BJ (cell line): ENCODE measurements around the gene DNAH1. TPM values are rescaled to one million over a fixed set of nuclear protein-coding genes. Genes with fewer than 3 reads are reported as not detected.
A peak's percentile ranks its signal among the peaks of the same experiment; 100 is the strongest.
"Not testable (repeated sequence)": the region's sequence is repeated elsewhere in the genome, so short reads cannot be mapped to it uniquely, and the experiment has no call there.

ENCODE experiments used
- CTCF ChIA-PET: fragments of 350-600 bp; formaldehyde crosslinking; extraction: SDS; loops from one replicate; lab custom pipeline; 2021; ENCODE audit warnings: antibody characterized with exemption, inconsistent platforms; lab: Yijun Ruan, JAX
- POLR2A ChIA-PET: fragments of 300-600 bp; sonication (Branson Sonifier 250); formaldehyde crosslinking; extraction: SDS; loops from one replicate; lab custom pipeline; 2021; ENCODE audit warnings: antibody characterized with exemption; lab: Charles Lee
- DNase-seq: peaks from one replicate; pipeline ENCODE4 v3.0.0-alpha.2; 2011; ENCODE audit warnings: low read depth
- H3K27me3 ChIP-seq: 2 replicates; pipeline ENCODE4 v1.6.0; 2011; ENCODE audit warnings: low read length; ENCODE audit not compliant: control insufficient read depth, insufficient read depth
- H3K36me3 ChIP-seq: 2 replicates; pipeline ENCODE4 v1.5.1; 2011; ENCODE audit warnings: low read length; ENCODE audit not compliant: control insufficient read depth, insufficient read depth
- H3K4me3 ChIP-seq: 2 replicates; pipeline ENCODE4 v1.5.1; 2011; ENCODE audit warnings: low read depth, mild to moderate bottlenecking, control low read depth, low read length
- polyA plus RNA-seq: library from polyadenylated mRNA; depleted of rRNA; stranded (reverse); fragments of >200 nt; gene quantifications from 2 replicates; pipeline ENCODE4 v1.2.3, GENCODE V29; 2011
- TF ChIP-seq, protein P1 (sequence below): IDR thresholded peaks from 2 replicates; pipeline ENCODE4 v1.5.1; 2011; ENCODE audit warnings: low read depth, mild to moderate bottlenecking, control low read depth, inconsistent platforms, low read length, moderate library complexity; ENCODE audit not compliant: insufficient read depth

Gene DNAH1
- polyA plus RNA-seq, 1 experiment = 4.8 TPM

DNA sequence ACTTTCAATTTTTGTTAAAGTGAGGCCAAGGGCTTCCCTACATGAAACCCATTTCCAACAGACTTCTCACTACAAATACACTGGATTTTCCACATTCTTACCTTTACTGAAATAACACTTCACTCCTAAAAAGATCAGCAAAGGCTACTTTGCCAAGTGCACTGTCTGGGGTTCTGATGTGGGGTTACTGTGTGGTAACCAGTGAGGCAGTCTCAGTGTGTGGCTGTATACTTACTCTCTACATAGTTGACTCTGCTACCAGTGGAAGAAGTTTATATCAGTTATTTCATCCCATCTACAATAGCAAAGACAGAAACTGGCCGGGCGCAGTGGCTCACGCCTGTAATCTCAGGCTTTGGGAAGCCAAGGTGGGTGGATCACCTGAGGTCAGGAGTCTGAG, 43.3 kb upstream of the DNAH1 start:
- ChIA-PET POLR2A (no interaction called here), CTCF (no interaction called here)
- Histone ChIP-seq H3K36me3 (peaks cover 10% of the 10 kb centered on the region), H3K27me3 (no peaks in the 10 kb centered on the region), H3K4me3 (no peak overlapping the region)
- TF ChIP-seq, protein P1, sequence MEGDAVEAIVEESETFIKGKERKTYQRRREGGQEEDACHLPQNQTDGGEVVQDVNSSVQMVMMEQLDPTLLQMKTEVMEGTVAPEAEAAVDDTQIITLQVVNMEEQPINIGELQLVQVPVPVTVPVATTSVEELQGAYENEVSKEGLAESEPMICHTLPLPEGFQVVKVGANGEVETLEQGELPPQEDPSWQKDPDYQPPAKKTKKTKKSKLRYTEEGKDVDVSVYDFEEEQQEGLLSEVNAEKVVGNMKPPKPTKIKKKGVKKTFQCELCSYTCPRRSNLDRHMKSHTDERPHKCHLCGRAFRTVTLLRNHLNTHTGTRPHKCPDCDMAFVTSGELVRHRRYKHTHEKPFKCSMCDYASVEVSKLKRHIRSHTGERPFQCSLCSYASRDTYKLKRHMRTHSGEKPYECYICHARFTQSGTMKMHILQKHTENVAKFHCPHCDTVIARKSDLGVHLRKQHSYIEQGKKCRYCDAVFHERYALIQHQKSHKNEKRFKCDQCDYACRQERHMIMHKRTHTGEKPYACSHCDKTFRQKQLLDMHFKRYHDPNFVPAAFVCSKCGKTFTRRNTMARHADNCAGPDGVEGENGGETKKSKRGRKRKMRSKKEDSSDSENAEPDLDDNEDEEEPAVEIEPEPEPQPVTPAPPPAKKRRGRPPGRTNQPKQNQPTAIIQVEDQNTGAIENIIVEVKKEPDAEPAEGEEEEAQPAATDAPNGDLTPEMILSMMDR = no peak
- no peak for DNase-seq

DNA sequence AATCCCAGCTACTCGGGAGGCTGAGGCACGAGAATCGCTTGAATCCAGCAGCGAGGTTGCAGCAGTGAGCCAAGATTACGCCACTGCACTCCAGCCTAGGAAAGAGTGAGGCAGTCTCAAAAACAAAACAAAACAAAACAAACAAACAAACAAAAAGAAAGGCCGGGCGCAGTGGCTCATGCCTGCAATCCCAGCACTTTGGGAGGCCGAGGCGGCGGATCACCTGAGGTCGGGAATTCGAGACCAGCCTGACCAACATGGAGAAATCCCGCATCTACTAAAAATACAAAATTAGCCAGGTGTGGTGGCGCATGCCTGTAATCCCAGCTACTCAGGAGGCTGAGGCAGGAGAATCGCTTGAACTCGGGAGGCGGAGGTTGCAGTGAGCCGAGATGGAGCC, 41.3 kb upstream of the DNAH1 start:
- CTCF ChIA-PET, H3K36me3 ChIP-seq, POLR2A ChIA-PET, H3K27me3 ChIP-seq, DNase-seq, H3K4me3 ChIP-seq: not testable (repeated sequence)

DNA sequence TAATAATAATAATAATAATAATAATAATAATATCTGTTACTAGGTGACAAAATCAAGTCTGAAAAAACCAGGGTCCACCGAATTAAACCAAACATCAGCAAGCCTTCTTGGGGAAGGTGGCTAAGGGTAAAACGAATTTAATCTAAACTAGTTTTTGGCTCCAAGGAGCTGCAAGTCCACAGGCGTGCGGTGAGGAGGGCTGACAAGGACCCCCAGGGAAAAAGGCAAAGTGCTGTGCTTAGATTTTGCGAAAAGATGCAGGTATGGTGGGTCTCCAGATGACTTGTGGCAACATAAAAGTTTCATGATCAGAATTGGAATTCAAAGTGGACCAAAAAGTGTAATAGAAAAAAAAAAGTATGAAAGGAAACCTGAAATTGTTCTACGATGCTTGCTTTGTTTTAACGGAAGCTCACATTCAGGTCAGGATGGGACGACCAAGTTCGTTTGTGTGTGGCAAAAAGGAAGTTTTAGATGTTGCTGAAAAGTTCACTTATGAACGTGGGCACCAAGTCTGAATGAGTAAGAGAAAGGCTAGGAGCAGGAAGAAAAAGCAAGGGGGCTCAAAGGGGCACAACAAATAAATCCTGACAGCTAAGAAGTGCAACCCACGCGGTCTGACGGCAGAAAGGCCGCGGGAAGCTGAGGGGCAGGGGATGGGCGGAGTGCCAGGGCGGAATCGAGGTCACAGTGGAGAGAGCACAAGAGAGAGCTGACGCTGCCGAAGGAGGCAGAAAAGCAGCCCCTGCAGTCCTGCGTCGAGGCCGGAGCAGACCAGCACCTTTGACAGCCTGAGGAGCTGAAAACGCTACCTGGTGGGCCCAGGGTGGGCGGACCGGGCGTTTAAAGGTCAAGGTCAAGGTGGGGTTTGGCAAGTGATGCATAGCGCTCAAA, 38.8 kb upstream of the DNAH1 start:
- ChIA-PET CTCF (interaction anchor here (1.1 to 2.0 kb wide), 5 partner anchors 18 to 50 kb away, joined by 3 to 5 read pairs (median 4); no protein-coding TSS in a partner anchor), POLR2A (interaction anchor here (0.6 to 2.0 kb wide), 3 partner anchors 11 to 331 kb away, joined by 3 to 19 read pairs (median 4); partner anchors contain the start of gene GLYCTK)
- DNase-seq = no peak
- Histone ChIP-seq H3K4me3 (peak overlapping the region; percentile 68), H3K27me3 (no peaks in the 10 kb centered on the region), H3K36me3 (peaks cover 3% of the 10 kb centered on the region; the same call in 1 of the 2 replicates)
- TF ChIP-seq, protein P1 = no peak

DNA sequence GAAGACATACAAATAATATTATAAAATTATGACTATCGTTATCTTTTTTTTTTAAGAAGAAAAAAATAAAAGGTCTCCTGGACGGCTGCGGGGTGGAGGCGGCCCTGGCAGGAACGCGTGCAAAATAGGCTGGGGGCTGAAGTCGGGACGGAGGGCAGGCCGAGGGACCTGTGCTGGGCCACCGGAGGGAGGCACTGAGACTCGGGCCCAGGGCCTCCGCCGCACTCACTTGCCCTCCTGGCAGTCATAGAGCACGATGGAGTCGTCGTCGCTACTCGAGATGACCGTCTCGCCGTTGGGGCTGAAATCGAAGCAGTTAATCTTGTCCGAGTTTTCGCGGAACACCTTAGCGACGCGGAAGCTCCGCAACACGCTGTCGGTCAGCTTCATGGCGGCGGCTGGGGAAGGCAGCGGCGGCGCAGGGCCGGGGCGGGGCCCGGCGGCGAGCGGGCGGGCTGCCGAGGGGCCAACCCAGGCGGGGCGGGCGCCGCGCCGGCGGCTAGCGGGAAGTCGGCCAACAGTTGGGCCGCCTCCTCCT, 38.1 kb upstream of the DNAH1 start:
- H3K27me3 ChIP-seq = no peaks in the 10 kb centered on the region
- peaks cover 1% of the 10 kb centered on the region; the same call in 1 of the 2 replicates for H3K36me3 ChIP-seq
- peak overlapping the region; percentile 68 for H3K4me3 ChIP-seq
- no peak for DNase-seq
- POLR2A ChIA-PET = interaction anchor here (0.6 to 2.0 kb wide), 5 partner anchors 10 to 332 kb away, joined by 3 to 19 read pairs (median 3); partner anchors contain the start of genes GLYCTK and TWF2
- TF ChIP-seq, protein P1 = peak; percentile 55
- CTCF ChIA-PET = interaction anchor here (0.6 to 1.7 kb wide), 10 partner anchors 9 to 81 kb away, joined by 3 to 6 read pairs (median 4); partner anchors contain the start of genes GLYCTK and TLR9

DNA sequence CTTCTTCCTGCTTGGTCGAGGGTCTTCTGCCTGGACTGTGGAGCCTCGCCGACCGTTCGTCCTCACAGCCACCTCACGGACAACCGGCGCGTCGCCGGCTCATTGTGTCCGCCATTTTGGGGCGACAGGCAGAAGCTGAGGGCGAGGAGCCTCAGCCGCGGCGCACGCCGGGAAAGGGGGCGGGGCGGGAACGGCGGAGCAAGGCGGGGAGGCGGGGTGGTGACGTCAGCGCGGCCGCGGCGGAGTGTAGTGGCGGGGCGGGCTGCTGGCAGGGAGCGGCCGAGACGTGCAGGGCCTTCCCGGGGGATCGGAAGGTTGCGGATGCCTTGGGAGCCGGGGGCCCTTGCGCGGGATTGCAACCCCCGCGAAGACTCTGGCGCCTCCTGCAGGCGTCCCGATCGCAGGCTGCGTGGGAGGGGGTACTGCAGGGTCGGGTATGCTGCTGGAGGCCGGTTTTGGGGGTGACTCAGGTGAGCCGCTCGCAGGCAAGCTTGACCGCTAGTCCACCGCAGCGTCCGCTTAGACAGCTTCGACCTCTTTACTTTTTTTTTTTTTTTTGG, 37.5 kb upstream of the DNAH1 start, which contains the start of gene WDR82:
TSS of gene WDR82 (minus strand) at position 140 of the 560 bp plus-strand sequence. CDS start 288 bp downstream, outside the sequence.
- peak; percentile 42 for DNase-seq
- Histone ChIP-seq H3K36me3 (peaks cover 1% of the 10 kb centered on the region; the same call in 1 of the 2 replicates), H3K27me3 (no peaks in the 10 kb centered on the region), H3K4me3 (peak within 1 kb of the TSS; percentile 68)
- CTCF ChIA-PET = interaction anchor here (0.6 to 1.9 kb wide), 12 partner anchors 9 to 82 kb away, joined by 3 to 9 read pairs (median 4); partner anchors contain the start of genes GLYCTK and TLR9
- TF ChIP-seq, protein P1 = peak; percentile 69
- POLR2A ChIA-PET = interaction anchor here (0.6 to 2.0 kb wide), 5 partner anchors 9 to 750 kb away, joined by 3 to 19 read pairs (median 5); partner anchors contain the start of genes GLYCTK and TWF2
